Activated naive CD4-positive, alpha-beta T cell treated with anti-CD3 and anti-CD28 coated beads, Interleukin-2, amount 50 U/mL, for 24 hours (primary cell): ENCODE results near the gene SNX3.

Experiments used
- H3K27ac Mint-ChIP-seq: one replicate; pipeline ENCODE4 v1.8.0; 2021; ENCODE audit warnings: mild to moderate bottlenecking, mixed read lengths
- H3K27me3 Mint-ChIP-seq: one replicate; pipeline ENCODE4 v1.8.0; 2021; ENCODE audit warnings: mixed read lengths
- H3K36me3 Mint-ChIP-seq: one replicate; pipeline ENCODE4 v1.8.0; 2021; ENCODE audit warnings: mixed read lengths
- H3K4me1 Mint-ChIP-seq: one replicate; pipeline ENCODE4 v1.8.0; 2021; ENCODE audit warnings: mixed read lengths
- H3K4me3 Mint-ChIP-seq: one replicate; pipeline ENCODE4 v1.8.0; 2021; ENCODE audit warnings: mild to moderate bottlenecking, mixed read lengths
- H3K9me3 Mint-ChIP-seq: one replicate; pipeline ENCODE4 v1.8.0; 2021; ENCODE audit warnings: mixed read lengths

The SNX3 gene

GRCh38 chr6:108163267-108163643 is 97.6 kb downstream of the SNX3 start:
- Mint-ChIP-seq H3K36me3 (peaks cover under 1% of the 10 kb centered on the region), H3K4me3 (no peak overlapping the region)

DNA sequence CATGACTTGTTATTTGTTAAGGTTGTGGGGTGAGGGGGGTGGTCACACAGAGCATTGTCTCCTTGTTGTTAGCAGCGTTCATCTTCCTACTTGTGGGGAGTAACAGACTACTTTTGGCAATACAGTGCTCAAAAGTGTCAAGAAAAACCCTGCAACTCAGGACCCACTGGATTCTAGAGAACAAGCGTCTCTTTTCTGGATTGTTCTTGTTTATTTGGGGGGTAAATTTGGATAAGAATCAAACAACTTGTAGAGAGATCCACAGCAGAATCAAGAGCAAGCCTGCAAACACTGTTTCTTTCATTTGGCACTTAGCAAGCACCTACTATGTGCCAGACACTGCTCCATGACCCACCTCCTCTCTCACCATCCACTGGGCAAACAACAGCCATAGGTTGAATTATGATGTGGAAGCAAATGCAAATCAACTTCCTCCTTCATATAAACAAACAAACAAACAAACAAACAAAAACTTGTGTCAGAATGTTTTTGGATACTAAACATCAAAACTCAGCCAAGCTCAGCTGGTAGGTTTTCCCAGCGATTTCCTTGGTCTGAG is 99.0 kb downstream of the SNX3 start:
- H3K4me1 Mint-ChIP-seq, result peaks cover 28% of the 10 kb centered on the region
- no peaks in the 10 kb centered on the region for H3K9me3 Mint-ChIP-seq
- no peak overlapping the region for H3K27ac Mint-ChIP-seq
- H3K36me3 Mint-ChIP-seq, result peaks cover 3% of the 10 kb centered on the region
- H3K27me3 Mint-ChIP-seq, result peaks cover 73% of the 10 kb centered on the region
- no peak overlapping the region for H3K4me3 Mint-ChIP-seq

More at GRCh38 chr6:108163267-108163643, 97.6 kb downstream of the SNX3 start:
- no peak overlapping the region for H3K27ac Mint-ChIP-seq
- H3K4me1 Mint-ChIP-seq, result peaks cover 32% of the 10 kb centered on the region
- H3K27me3 Mint-ChIP-seq, result peaks cover 76% of the 10 kb centered on the region
- H3K9me3 Mint-ChIP-seq, result no peaks in the 10 kb centered on the region
